ENCODE measurements around the gene LRCH1. TPM values are rescaled to one million over a fixed set of nuclear protein-coding genes. Genes with fewer than 3 reads are reported as not detected.

LRCH1 gene
- total and polyA plus RNA-seq, 2 of the 13 experiments (the other 11 are each of a cell fraction or from before 2014, with no cell fraction given), result 4.1 to 12.6 TPM

DNA sequence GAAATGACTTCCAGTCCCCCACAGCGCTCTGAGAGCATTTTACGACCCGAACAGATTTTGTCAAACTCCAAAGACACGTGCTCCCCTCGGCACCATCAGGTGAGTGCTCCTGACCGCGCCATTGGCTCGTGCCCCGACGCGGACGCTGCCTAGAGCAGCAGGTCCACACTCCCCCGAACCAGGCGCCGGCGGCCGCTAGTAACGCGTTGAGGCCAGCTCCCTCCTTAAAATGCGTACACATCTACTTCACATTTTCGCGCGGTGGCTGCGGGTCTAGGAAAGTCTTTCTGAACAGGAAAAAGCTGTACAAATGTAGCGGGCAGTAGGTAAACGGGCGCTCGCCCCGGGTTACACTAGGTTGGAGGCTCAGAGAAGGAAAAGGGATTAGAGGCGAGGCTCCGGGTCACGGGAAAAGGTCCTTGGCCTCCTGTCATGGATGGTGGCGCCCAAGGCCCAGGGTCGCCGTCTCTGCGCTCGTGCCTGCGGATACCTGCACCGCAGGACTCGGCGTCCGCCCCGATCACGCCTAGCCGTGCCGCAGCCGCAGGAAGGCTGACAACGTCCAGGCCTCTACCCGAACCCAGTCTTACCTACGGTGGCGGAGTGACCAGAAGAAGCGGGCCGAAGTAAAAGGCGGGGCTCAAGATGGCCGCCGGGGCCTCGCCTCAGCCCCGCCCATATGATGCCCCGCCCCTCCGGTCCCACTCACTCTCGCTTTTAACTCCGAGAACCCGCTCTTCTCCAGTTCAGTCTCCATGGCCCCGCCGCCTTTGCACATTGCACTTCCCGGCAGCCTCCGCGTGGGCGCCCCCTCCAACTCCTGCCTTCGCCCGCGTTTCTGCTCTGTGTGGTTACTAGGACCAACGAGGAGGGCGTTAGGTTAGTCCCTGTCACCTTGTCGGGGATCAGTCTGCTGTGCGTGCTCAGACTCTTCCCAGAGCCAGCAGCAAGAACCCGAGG is 243.8 kb downstream of the LRCH1 start, which contains the start of gene ESD (continued):
- TF ChIP-seq FOXK1 (CRISPR knock-in tag; IDR thresholded peaks at IDR 0.05; ENCODE audit: borderline replicate concordance, low read depth) (peak; percentile 62; the same call in 1 of the 2 replicates), TCF7 (IDR thresholded peaks at IDR 0.05; ENCODE audit: low read depth) (no peak), REPIN1 (CRISPR knock-in tag; IDR thresholded peaks at IDR 0.05; ENCODE audit: borderline replicate concordance, low read depth) (peak; percentile 61), ATM (IDR thresholded peaks at IDR 0.05; ENCODE audit: borderline replicate concordance) (no peak), ZNF326 (CRISPR knock-in tag; IDR thresholded peaks at IDR 0.05; ENCODE audit: borderline replicate concordance) (no peak), ZBTB1 (CRISPR knock-in tag; IDR thresholded peaks at IDR 0.05; ENCODE audit: borderline replicate concordance) (no peak), TMF1 (CRISPR knock-in tag; IDR thresholded peaks at IDR 0.05; ENCODE audit: low read depth) (peak; percentile 78), IKZF4 (CRISPR knock-in tag; IDR thresholded peaks at IDR 0.05; ENCODE audit: borderline replicate concordance, low read depth, not compliant biosample characterization) (peak; percentile 76), ZNF501 (CRISPR knock-in tag; IDR thresholded peaks at IDR 0.05) (peak; percentile 69), FOSL1 (CRISPR knock-in tag; IDR thresholded peaks at IDR 0.05; ENCODE audit: borderline replicate concordance) (0 out of 2 replicates have a peak, but pooled peaks have one; percentile 26), ZNF660 (CRISPR knock-in tag; IDR thresholded peaks at IDR 0.05; ENCODE audit: borderline replicate concordance, low read depth) (no peak), ZNF546 (CRISPR knock-in tag; conservative IDR thresholded peaks at IDR 0.05) (no peak; the same call in 1 of the 2 replicates), NR2F1 (CRISPR knock-in tag; IDR thresholded peaks at IDR 0.05) (peak in 1 of 2 experiments; percentile 26; a peak in 1 of 4 replicates), ZNF782 (CRISPR knock-in tag; IDR thresholded peaks at IDR 0.05; ENCODE audit: borderline replicate concordance) (peak; percentile 72; the same call in 1 of the 2 replicates), ZBTB20 (CRISPR knock-in tag; IDR thresholded peaks at IDR 0.05; ENCODE audit: borderline replicate concordance, low read depth) (peak; percentile 27; the same call in 1 of the 2 replicates), SNAPC5 (CRISPR knock-in tag; IDR thresholded peaks at IDR 0.05; ENCODE audit: borderline replicate concordance) (0 out of 2 replicates have a peak, but pooled peaks have one; percentile 26), ZBTB33 (CRISPR knock-in tag; IDR thresholded peaks at IDR 0.05) (no peak)
- TF ChIP-seq, protein P1, sequence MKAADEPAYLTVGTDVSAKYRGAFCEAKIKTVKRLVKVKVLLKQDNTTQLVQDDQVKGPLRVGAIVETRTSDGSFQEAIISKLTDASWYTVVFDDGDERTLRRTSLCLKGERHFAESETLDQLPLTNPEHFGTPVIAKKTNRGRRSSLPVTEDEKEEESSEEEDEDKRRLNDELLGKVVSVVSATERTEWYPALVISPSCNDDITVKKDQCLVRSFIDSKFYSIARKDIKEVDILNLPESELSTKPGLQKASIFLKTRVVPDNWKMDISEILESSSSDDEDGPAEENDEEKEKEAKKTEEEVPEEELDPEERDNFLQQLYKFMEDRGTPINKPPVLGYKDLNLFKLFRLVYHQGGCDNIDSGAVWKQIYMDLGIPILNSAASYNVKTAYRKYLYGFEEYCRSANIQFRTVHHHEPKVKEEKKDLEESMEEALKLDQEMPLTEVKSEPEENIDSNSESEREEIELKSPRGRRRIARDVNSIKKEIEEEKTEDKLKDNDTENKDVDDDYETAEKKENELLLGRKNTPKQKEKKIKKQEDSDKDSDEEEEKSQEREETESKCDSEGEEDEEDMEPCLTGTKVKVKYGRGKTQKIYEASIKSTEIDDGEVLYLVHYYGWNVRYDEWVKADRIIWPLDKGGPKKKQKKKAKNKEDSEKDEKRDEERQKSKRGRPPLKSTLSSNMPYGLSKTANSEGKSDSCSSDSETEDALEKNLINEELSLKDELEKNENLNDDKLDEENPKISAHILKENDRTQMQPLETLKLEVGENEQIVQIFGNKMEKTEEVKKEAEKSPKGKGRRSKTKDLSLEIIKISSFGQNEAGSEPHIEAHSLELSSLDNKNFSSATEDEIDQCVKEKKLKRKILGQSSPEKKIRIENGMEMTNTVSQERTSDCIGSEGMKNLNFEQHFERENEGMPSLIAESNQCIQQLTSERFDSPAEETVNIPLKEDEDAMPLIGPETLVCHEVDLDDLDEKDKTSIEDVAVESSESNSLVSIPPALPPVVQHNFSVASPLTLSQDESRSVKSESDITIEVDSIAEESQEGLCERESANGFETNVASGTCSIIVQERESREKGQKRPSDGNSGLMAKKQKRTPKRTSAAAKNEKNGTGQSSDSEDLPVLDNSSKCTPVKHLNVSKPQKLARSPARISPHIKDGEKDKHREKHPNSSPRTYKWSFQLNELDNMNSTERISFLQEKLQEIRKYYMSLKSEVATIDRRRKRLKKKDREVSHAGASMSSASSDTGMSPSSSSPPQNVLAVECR (CRISPR knock-in tag; IDR thresholded peaks at IDR 0.05; ENCODE audit: borderline replicate concordance), result peak; percentile 80
- TF ChIP-seq, protein P2, sequence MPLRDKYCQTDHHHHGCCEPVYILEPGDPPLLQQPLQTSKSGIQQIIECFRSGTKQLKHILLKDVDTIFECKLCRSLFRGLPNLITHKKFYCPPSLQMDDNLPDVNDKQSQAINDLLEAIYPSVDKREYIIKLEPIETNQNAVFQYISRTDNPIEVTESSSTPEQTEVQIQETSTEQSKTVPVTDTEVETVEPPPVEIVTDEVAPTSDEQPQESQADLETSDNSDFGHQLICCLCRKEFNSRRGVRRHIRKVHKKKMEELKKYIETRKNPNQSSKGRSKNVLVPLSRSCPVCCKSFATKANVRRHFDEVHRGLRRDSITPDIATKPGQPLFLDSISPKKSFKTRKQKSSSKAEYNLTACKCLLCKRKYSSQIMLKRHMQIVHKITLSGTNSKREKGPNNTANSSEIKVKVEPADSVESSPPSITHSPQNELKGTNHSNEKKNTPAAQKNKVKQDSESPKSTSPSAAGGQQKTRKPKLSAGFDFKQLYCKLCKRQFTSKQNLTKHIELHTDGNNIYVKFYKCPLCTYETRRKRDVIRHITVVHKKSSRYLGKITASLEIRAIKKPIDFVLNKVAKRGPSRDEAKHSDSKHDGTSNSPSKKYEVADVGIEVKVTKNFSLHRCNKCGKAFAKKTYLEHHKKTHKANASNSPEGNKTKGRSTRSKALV (CRISPR knock-in tag; IDR thresholded peaks at IDR 0.05), result peak; percentile 43; the same call in 1 of the 2 replicates

Measured in HepG2 (cell line).